Fibroblast of lung (primary cell): ENCODE data around the gene FUT1.

Experiments used
- EZH2 ChIP-seq: IDR thresholded peaks from 2 replicates; pipeline ENCODE4 v1.5.1; 2012; ENCODE audit warnings: low read length, control low read depth, mild to moderate bottlenecking; ENCODE audit errors: missing control alignments
- TF ChIP-seq, protein P1 (sequence below), 2 donors: IDR thresholded peaks in 1 of 2; conservative IDR thresholded peaks in 1 of 2; 1 replicate in 1 of 2; 2 replicates in 1 of 2; pipeline ENCODE4 v1.5.1; 2011 to 2012; ENCODE audit warnings: low read length in 2 of 2, control low read depth in 1 of 2, inconsistent platforms in 1 of 2, low read depth in 1 of 2, mild to moderate bottlenecking in 1 of 2

DNA sequence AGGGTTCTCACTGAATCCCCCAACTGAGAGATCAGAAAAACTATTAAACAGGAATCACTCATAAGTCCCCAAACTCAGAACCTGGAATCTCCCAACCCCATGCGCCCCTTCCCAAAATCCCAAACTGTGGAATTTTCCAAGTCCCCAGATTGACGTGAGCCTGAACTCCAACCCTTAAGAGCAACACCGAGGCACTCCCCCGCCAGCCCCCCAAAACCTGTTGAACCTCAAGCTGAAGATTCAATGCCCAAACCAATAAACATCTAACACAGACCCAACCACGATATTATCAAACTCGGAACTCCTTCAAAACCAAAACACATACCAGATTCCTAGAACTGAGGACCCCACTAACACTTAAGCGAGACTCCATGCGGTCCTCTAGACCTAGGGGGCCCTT, 6.3 kb downstream of the FUT1 start:
- TF ChIP-seq, protein P1, sequence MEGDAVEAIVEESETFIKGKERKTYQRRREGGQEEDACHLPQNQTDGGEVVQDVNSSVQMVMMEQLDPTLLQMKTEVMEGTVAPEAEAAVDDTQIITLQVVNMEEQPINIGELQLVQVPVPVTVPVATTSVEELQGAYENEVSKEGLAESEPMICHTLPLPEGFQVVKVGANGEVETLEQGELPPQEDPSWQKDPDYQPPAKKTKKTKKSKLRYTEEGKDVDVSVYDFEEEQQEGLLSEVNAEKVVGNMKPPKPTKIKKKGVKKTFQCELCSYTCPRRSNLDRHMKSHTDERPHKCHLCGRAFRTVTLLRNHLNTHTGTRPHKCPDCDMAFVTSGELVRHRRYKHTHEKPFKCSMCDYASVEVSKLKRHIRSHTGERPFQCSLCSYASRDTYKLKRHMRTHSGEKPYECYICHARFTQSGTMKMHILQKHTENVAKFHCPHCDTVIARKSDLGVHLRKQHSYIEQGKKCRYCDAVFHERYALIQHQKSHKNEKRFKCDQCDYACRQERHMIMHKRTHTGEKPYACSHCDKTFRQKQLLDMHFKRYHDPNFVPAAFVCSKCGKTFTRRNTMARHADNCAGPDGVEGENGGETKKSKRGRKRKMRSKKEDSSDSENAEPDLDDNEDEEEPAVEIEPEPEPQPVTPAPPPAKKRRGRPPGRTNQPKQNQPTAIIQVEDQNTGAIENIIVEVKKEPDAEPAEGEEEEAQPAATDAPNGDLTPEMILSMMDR (conservative IDR thresholded peaks at IDR 0.05 in 1 of 2, IDR thresholded peaks at IDR 0.05 in 1 of 2; ENCODE audit: low read depth in 1 of 2, low read length in 2 of 2): no peak
- no peak for TF ChIP-seq EZH2
